Activated naive CD8-positive, alpha-beta T cell treated with anti-CD3 and anti-CD28 coated beads for 36 hours (primary cell): ENCODE measurements around the gene LYPLA2. TPM values are rescaled to one million over a fixed set of nuclear protein-coding genes. Genes with fewer than 3 reads are reported as not detected.
"Not testable (repeated sequence)": the region's sequence is repeated elsewhere in the genome, so short reads cannot be mapped to it uniquely, and the experiment has no call there.

ENCODE experiments used
- DNase-seq: peaks from one replicate; pipeline ENCODE4 v3.0.0; 2021
- H3K27ac Mint-ChIP-seq: one replicate; pipeline ENCODE4 v1.8.0; 2022; ENCODE audit warnings: mild to moderate bottlenecking, moderate library complexity, mixed read lengths
- H3K27me3 Mint-ChIP-seq: one replicate; pipeline ENCODE4 v1.8.0; 2022; ENCODE audit warnings: mild to moderate bottlenecking, mixed read lengths
- H3K36me3 Mint-ChIP-seq: one replicate; pipeline ENCODE4 v1.8.0; 2021; ENCODE audit warnings: mild to moderate bottlenecking, mixed read lengths
- H3K4me1 Mint-ChIP-seq: one replicate; pipeline ENCODE4 v1.8.0; 2021; ENCODE audit warnings: mixed read lengths
- H3K4me3 Mint-ChIP-seq: one replicate; pipeline ENCODE4 v1.8.0; 2022; ENCODE audit warnings: mild to moderate bottlenecking, moderate library complexity, mixed read lengths
- H3K9me3 Mint-ChIP-seq: one replicate; pipeline ENCODE4 v1.8.0; 2022; ENCODE audit warnings: mixed read lengths
- total RNA-seq, 2 experiments: library from RNA; stranded (reverse); gene quantifications; one replicate each; pipeline ENCODE4 v1.2.3, GENCODE V29; 2021

LYPLA2 gene
- total RNA-seq, 2 experiments from 2014 or later = 76.8 to 79.5 TPM

DNA sequence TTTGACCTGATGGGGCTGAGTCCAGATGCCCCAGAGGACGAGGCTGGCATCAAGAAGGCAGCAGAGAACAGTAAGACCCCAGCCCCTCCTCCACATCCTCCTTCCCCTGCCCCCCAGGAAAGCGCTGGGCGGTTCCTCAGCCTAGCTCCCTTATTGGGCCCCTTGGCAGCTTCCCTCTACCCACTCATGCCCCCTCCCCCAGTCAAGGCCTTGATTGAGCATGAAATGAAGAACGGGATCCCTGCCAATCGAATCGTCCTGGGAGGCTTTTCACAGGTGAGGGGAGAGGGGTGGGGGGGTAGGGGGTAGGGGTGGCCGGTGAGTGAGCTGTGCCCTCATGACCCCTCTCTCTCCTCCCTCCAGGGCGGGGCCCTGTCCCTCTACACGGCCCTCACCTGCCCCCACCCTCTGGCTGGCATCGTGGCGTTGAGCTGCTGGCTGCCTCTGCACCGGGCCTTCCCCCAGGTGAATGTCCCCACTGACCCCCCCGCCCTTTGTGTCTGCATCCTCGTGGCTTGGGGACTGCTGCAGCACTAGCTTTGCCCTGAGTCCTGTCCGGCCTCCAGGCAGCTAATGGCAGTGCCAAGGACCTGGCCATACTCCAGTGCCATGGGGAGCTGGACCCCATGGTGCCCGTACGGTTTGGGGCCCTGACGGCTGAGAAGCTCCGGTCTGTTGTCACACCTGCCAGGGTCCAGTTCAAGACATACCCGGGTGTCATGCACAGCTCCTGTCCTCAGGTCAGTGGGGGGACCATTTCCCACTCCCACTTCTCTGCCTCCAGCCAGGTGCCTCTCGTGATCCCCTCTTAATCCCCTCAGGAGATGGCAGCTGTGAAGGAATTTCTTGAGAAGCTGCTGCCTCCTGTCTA, 3.2 kb downstream of the LYPLA2 start:
- no peak for DNase-seq
- Mint-ChIP-seq H3K4me3 (no peak overlapping the region), H3K9me3 (no peaks in the 10 kb centered on the region), H3K27ac (no peak overlapping the region), H3K36me3 (peaks cover 6% of the 10 kb centered on the region), H3K4me1 (peaks cover 24% of the 10 kb centered on the region), H3K27me3 (no peaks in the 10 kb centered on the region)

DNA sequence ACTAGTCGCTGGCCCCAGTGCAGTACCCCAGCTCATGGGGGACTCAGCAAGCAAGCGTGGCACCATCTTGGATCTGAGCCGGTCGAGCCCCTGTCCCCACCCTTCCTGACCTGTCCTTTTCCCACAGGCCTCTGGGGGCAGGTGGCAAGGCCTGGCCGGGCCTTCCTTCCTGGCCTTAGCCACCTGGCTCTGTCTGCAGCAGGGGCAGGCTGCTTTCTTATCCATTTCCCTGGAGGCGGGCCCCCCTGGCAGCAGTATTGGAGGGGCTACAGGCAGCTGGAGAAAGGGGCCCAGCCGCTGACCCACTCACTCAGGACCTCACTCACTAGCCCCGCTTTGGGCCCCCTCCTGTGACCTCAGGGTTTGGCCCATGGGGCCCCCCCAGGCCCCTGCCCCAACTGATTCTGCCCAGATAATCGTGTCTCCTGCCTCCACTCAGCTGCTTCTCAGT, 3.8 kb downstream of the LYPLA2 start:
- peaks cover 27% of the 10 kb centered on the region for H3K4me1 Mint-ChIP-seq
- H3K4me3 Mint-ChIP-seq, H3K9me3 Mint-ChIP-seq, DNase-seq, H3K27me3 Mint-ChIP-seq, H3K36me3 Mint-ChIP-seq, H3K27ac Mint-ChIP-seq: not testable (repeated sequence)

DNA sequence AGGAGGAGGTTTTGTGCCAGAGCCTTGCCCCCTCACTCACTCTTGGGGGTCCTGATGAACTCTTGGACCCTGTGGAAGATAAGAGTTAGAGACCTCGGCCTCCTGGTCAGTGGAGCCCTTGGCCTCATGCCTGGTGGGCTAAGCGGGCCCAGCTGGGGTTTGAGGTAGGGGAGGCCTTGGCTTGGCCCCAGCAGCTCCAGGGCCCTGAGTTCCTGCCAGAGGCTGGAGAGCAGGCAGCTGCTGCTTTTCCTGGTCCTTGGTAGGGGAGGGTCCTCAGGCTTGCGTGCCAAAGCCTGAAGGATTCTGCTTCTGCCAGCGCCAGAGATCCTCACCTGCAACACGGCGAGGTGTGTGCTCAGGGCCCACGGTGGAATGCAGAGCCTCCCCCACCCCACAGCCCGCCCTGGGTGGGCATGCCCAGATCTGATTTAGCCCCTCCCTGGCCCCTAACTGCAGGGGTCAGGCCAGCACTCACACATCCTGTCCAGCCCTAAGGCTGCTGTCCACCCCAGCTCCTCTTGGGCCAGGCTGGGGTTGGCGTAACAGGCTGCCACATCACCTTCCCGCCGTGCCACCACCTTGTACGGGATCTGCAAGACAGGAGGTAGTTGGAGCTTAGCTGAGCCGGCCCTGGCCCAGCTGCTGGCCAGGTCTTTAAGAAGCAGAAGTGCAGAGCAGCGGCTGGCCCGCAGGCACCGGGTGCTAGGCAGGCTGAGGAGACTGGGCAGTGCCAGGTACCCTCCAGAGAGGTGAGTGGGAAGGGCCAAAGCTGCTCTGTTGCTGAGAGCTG, 4.9 kb downstream of the LYPLA2 start:
- Mint-ChIP-seq H3K4me1 (peaks cover 18% of the 10 kb centered on the region), H3K9me3 (no peaks in the 10 kb centered on the region), H3K27me3 (no peaks in the 10 kb centered on the region), H3K36me3 (peaks cover 6% of the 10 kb centered on the region), H3K4me3 (no peak overlapping the region), H3K27ac (peak overlapping the region; percentile 61)
- no peak for DNase-seq

DNA sequence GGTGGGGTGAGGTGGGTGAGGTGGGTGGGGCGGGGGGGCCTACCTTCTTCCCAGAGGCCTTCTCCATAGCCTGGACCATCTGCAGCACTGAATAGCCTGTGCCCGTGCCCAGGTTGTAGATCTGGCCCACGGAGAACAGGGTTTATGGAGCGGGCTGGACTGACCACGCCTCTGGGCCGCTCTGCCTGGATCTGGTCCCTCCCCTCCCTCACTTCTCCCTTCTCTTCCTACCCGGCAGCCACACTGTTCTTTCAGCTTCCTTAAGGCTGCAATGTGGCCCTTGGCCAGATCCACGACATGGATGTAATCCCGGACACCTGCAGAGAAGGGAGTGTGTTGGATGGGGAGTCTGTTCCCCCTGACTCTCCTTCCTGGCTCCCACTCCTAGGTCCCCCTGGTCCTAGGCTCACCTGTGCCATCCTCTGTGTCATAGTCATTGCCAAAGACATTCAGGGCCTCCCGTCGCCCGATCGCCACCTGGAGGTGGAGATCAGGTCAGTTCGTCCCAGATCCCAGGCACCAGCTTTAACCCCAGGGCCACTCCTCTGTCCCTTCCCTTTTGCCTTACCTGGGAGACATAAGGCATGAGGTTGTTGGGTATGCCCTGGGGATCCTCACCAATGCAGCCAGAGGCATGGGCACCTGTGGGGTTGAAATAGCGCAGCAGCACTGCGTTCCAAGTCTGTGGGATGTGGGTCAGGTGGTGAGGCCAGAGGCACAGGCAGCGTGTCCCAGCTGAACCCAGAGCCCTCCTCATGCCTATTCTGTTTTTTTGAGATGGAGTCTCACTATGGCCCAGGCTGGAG, 5.7 kb downstream of the LYPLA2 start:
- Mint-ChIP-seq H3K9me3 (no peaks in the 10 kb centered on the region), H3K36me3 (peaks cover 6% of the 10 kb centered on the region), H3K27ac (no peak overlapping the region), H3K4me1 (peaks cover 19% of the 10 kb centered on the region), H3K4me3 (no peak overlapping the region), H3K27me3 (no peaks in the 10 kb centered on the region)
- no peak for DNase-seq

DNA sequence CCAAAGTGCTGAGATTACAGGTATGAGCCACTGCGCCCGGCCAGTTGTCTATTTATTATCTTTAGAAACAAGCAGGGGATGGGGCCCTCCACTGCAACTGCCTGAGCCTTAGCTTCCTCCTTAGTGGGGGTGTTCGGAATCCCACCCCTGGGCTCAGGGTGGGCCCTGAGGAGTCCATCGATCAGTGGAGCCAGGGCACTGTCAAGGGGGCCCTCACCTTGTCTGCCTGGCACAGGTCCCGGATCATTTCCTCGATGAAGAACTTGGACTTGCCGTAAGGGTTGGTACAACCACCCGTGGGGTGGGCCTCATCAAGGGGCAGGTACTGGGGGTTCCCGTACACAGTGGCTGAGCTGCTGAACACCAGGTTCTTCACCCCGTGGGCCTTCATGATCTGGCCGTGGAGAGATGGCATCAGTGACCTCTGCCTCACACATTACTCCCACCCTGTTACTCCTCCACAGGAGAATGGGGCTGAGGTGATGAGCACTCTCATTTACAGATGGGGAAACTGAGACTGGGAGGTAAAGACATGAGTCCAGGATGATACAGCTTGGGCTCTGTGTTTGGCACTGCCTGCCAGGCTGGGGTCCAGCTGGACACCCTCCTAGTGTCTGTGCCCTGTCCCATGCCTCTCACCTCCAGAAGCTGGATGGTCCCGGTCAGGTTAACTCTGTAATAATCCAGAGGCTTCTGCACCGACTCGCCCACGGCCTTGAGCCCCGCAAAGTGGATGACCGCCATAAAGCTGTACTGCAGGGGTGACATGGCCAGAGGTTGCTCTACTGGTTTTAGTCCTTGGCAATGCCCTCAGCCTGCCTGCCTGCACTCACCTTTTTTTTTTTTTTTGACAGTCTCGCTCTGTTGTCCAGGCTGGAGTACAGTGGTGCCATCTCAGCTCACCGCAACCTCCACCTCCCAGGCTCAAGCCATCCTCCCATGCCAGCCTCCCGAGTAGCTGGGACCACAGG, 6.8 kb downstream of the LYPLA2 start:
- peaks cover 20% of the 10 kb centered on the region for H3K4me1 Mint-ChIP-seq
- H3K4me3 Mint-ChIP-seq = no peak overlapping the region
- H3K36me3 Mint-ChIP-seq = peaks cover 6% of the 10 kb centered on the region
- H3K27ac Mint-ChIP-seq = no peak overlapping the region
- H3K9me3 Mint-ChIP-seq = no peaks in the 10 kb centered on the region
- no peak for DNase-seq
- H3K27me3 Mint-ChIP-seq = no peaks in the 10 kb centered on the region

DNA sequence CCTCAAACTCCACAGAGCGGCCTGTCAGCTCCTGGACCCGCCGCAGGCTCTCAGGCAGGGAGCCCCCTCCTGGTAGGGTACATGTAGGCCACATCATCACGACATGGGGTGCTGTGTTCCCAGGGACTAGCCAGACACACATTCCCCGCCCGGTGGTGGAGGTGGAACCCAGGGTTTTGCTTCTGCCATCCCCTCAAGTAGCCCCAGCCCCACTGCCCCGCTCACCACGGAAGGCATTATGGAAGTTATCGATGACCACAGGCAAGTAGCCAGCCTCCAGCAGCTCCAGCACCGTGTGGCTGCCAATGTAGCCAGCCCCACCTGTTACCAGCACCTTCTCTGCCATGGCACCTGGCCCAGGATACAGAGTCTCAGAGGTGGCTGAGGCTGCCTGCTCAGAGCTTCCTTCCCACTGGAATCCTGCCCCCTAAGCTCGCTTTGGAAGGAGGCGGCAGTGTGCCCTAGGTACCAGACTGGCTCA, 7.8 kb downstream of the LYPLA2 start:
- peak overlapping the region; percentile 98 for H3K4me3 Mint-ChIP-seq
- H3K36me3 Mint-ChIP-seq = peaks cover 6% of the 10 kb centered on the region
- no peaks in the 10 kb centered on the region for H3K9me3 Mint-ChIP-seq
- no peaks in the 10 kb centered on the region for H3K27me3 Mint-ChIP-seq
- H3K4me1 Mint-ChIP-seq = peaks cover 16% of the 10 kb centered on the region
- no peak for DNase-seq
- peak overlapping the region; percentile 83 for H3K27ac Mint-ChIP-seq

DNA sequence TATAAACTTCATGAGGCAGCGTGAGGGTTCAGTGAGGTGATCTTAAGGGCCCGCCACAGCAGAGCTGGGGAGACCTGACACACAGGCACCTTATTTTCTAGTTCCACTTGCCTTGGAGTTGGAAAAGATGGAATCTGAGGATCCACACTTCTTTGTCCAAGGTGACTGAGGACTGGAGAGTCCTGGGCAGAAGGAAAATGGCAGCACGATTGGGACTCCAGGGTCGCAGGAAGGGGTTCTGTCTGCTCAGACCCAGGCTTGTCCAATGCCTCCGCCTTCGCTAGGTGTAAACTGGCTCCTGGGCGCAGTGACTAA, 8.3 kb downstream of the LYPLA2 start:
- DNase-seq = no peak
- Mint-ChIP-seq H3K4me3 (peak overlapping the region; percentile 98), H3K36me3 (peaks cover 6% of the 10 kb centered on the region), H3K4me1 (peaks cover 16% of the 10 kb centered on the region), H3K27me3 (no peaks in the 10 kb centered on the region), H3K27ac (peak overlapping the region; percentile 83), H3K9me3 (no peaks in the 10 kb centered on the region)

DNA sequence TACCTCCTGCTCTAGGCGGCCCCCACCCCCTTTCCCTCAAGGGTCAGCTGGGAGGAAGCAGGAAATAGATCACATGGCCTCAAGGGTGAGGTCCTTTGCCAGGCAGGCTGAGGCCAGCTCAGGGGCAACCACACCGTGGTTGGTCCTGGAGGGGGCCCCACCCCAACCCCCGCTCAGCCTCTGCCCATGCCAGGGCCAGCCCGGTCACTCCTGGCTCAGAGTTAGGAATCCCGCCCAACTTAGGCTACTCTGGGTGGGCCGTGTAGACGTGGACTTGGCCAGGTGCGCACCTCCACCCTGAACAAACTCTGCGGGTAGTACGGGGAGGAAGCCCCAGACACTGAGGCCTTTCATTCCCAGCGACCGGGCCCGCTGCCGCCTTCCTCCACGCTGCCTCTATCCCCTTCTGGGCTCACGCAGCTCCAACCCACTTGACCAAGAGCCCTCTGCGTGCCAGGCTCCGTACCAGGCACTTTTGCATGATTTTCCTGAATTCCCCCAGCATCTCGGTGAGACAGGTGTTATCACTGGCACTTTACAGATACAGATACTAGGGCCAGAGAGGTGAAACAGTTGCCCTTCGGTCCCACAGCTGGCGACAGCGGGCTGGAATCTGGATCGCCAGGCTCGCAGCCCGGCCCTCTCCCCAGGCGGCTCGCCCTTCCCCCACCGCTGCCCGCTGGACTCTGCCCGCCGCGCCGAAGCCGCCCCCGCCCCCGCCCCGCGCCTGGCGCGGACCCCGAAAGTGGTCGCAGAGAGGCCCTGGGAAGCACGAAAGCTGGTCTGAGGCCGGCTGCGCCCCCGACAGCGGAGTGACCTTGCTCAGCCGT, 8.8 kb downstream of the LYPLA2 start:
- Mint-ChIP-seq H3K36me3 (peaks cover 6% of the 10 kb centered on the region), H3K4me1 (peaks cover 16% of the 10 kb centered on the region), H3K4me3 (peak overlapping the region; percentile 98), H3K27me3 (no peaks in the 10 kb centered on the region), H3K27ac (peak overlapping the region; percentile 83), H3K9me3 (no peaks in the 10 kb centered on the region)
- DNase-seq = peak; percentile 47

DNA sequence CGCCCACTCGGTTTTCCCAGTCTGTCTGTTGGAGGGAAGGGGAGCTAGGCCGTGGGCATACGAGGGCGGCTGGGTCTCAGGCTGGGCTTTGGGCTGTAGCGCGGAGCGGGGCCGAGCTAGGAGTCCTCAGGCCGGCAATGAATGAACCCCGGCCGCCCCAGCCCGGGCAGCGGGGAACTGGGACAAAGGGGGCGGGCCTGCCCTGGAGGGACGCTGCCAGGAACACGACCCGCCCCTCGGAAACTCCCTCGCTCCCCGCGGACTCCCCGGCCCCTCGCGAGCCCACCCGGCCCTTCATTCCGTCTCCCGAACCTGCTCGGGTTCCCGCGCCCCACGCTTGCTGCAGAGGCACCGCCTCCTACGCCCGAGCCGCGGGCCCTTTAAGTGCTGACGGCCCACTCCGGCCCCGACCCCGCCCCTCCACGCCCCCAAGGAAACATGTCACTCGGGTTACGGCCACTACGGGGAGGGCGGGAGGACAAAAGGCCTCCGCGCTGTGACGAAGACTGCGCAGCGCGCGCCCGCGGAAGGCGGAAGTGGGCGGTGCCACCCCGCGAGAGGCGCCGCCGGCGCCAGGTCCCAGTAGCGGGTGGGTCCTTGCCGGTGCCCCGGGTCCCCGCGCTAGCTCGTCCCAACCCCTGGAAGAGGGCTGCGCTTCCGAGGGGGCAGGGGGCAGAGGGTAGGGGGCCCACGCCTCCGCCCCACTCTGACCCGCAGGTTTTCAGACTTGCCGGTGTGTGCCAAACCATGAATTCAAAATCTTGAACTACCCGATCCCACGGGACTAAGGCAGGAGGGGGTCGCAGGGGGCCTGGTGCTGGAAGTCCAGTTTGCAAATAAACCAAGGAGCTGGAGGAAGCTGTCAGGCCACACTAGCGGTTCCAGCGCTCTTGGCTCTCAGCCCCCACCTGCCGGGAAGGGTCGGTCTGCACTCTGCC, 9.7 kb downstream of the LYPLA2 start, which contains the start of gene GALE:
TSS of gene GALE (minus strand) at position 355 of the 938 bp plus-strand sequence. CDS start 1,747 bp downstream, outside the sequence.
- Mint-ChIP-seq H3K4me1 (peaks cover 16% of the 10 kb centered on the region), H3K27me3 (no peaks in the 10 kb centered on the region), H3K9me3 (no peaks in the 10 kb centered on the region), H3K36me3 (peaks cover 6% of the 10 kb centered on the region), H3K27ac (peak within 1 kb of the TSS; percentile 83), H3K4me3 (peak within 1 kb of the TSS; percentile 98)
- peak; percentile 96 for DNase-seq

DNA sequence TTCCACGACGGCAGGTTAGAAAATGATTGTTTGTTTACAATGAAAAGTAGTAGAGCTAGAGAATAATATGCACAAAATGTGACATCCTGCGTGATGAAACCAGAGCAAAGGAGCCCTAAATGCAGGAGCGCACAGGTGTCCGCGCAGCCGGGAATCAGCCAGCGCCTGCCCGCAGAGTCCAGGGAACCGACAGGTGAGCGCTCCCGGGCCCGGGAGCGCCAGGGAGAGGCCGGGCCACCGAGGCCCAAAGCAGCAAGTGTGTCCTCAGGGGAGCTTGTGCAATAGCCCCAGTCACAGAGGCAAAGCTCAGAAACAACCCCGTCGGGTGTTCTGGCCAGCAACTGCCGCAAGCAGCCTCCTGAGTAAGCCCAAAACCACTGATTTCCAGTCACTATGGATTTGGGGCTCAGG, 10.4 kb downstream of the LYPLA2 start:
- Mint-ChIP-seq H3K9me3 (no peaks in the 10 kb centered on the region), H3K36me3 (peaks cover 6% of the 10 kb centered on the region)

DNA sequence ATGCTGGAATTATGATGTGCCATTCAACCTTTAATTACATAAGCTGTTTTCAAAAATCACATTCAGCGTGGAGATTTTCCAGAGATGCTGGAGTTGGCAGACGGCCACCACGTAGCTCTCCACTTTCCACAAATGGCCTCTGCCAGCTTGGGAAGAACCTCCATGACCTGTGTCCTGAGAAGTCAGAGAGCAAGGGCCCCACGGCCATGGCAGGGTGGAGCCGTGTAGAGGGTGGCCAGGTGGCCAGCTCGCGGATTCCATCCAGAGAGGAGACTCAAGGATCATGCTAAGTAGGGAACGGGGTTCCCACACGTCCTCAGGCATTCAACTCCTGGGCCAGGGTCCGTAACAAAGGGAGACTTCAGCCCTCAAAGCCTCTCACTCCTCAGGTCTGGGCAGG, 10.9 kb downstream of the LYPLA2 start:
- H3K4me3 Mint-ChIP-seq = peak overlapping the region; percentile 53
- no peak for DNase-seq
- no peaks in the 10 kb centered on the region for H3K27me3 Mint-ChIP-seq
- H3K9me3 Mint-ChIP-seq = no peaks in the 10 kb centered on the region
- no peak overlapping the region for H3K27ac Mint-ChIP-seq
- H3K4me1 Mint-ChIP-seq = peaks cover 16% of the 10 kb centered on the region
- H3K36me3 Mint-ChIP-seq = peaks cover 6% of the 10 kb centered on the region

More for the DNA sequence above, 10.4 kb downstream of the LYPLA2 start:
- DNase-seq = no peak
- H3K4me1 Mint-ChIP-seq = peaks cover 16% of the 10 kb centered on the region
- peak overlapping the region; percentile 98 for H3K4me3 Mint-ChIP-seq
- peak overlapping the region; percentile 77 for H3K27ac Mint-ChIP-seq
- no peaks in the 10 kb centered on the region for H3K27me3 Mint-ChIP-seq

DNA sequence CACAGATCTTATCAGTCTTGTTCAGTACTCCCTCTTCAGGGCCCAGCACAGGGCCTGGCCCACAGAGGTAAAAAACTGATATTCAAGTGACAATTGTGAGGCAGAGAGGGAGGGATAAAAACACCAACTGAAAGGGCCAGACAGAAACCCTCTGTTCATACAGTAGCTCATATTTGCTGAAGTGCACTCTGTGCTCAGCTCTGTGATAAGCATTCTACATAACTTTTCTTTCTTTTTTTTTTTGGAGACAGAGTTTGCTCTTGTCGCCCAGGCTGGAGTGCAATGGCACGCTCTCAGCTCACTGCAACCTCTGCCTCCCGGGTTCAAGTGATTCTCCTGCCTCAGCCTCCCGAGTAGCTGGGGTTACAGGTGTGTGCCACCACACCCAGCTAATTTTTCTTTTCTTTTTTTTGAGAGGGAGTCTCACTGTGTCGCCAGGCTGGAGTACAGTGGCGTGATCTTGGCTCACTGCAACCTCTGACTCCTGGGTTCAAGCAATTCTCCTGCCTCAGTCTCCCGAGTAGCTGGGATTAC, 11.9 kb downstream of the LYPLA2 start:
- H3K9me3 Mint-ChIP-seq, H3K36me3 Mint-ChIP-seq, H3K27ac Mint-ChIP-seq, H3K4me3 Mint-ChIP-seq, H3K27me3 Mint-ChIP-seq, DNase-seq: not testable (repeated sequence)
- H3K4me1 Mint-ChIP-seq = peaks cover 16% of the 10 kb centered on the region
